Activated naive CD4-positive, alpha-beta T cell treated with anti-CD3 and anti-CD28 coated beads, Interleukin-2, amount 50 U/mL, for 24 hours (primary cell): ENCODE results near the gene CHRNB1.
A peak's percentile ranks its signal among the peaks of the same experiment; 100 is the strongest.
"Not testable (repeated sequence)": the region's sequence is repeated elsewhere in the genome, so short reads cannot be mapped to it uniquely, and the experiment has no call there.

ENCODE experiments used
- H3K27ac Mint-ChIP-seq: one replicate; pipeline ENCODE4 v1.8.0; 2021; ENCODE audit warnings: mild to moderate bottlenecking, mixed read lengths
- H3K27me3 Mint-ChIP-seq: one replicate; pipeline ENCODE4 v1.8.0; 2021; ENCODE audit warnings: mixed read lengths
- H3K36me3 Mint-ChIP-seq: one replicate; pipeline ENCODE4 v1.8.0; 2021; ENCODE audit warnings: mixed read lengths
- H3K4me1 Mint-ChIP-seq: one replicate; pipeline ENCODE4 v1.8.0; 2021; ENCODE audit warnings: mixed read lengths
- H3K4me3 Mint-ChIP-seq: one replicate; pipeline ENCODE4 v1.8.0; 2021; ENCODE audit warnings: mild to moderate bottlenecking, mixed read lengths
- H3K9me3 Mint-ChIP-seq: one replicate; pipeline ENCODE4 v1.8.0; 2021; ENCODE audit warnings: mixed read lengths

The CHRNB1 gene

GRCh38 chr17:7467498-7467897 is 22.6 kb downstream of the CHRNB1 start:
- H3K4me1 Mint-ChIP-seq, result peaks cover 26% of the 10 kb centered on the region
- no peaks in the 10 kb centered on the region for H3K9me3 Mint-ChIP-seq
- no peaks in the 10 kb centered on the region for H3K27me3 Mint-ChIP-seq
- H3K36me3 Mint-ChIP-seq, result no peaks in the 10 kb centered on the region
- no peak overlapping the region for H3K4me3 Mint-ChIP-seq
- H3K27ac Mint-ChIP-seq, result no peak overlapping the region

GRCh38 chr17:7468290-7468689 is 23.4 kb downstream of the CHRNB1 start:
- H3K4me3 Mint-ChIP-seq, result no peak overlapping the region
- no peak overlapping the region for H3K27ac Mint-ChIP-seq
- no peaks in the 10 kb centered on the region for H3K36me3 Mint-ChIP-seq
- H3K4me1 Mint-ChIP-seq, result peaks cover 27% of the 10 kb centered on the region
- H3K9me3 Mint-ChIP-seq, result no peaks in the 10 kb centered on the region
- H3K27me3 Mint-ChIP-seq, result no peaks in the 10 kb centered on the region

DNA sequence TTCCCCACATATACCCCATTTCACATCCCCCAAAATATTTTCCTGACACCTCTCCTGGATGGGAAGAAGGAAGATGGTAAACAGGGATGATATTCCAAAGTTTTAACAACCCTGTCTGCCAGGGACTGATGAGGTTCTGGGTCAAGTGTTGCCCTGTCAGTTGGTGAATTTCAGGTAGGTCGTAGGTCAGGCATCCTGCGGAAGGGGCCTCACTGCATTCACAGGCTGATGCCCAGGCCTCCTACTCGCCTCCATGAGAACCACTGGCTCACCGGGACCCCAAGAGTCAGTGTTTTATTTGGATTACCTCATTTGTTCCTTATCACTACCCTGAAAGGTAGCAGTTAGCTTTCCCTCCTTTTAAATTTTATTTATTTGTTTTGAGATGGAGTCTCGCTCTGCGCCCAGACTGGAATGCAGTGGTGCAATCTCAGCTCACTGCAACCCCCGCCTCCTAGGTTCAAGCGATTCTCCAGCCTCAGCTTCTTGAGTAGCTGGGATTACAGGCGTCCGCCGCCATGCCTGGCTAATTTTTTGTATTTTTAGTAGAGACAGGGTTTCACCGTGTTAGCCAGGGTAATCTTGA is 24.0 kb downstream of the CHRNB1 start:
- Mint-ChIP-seq H3K4me3 (no peak overlapping the region), H3K4me1 (peaks cover 31% of the 10 kb centered on the region), H3K36me3 (no peaks in the 10 kb centered on the region), H3K27ac (no peak overlapping the region), H3K27me3 (no peaks in the 10 kb centered on the region), H3K9me3 (no peaks in the 10 kb centered on the region)

- H3K9me3 Mint-ChIP-seq, H3K27ac Mint-ChIP-seq, H3K36me3 Mint-ChIP-seq, H3K4me3 Mint-ChIP-seq, H3K27me3 Mint-ChIP-seq: not testable (repeated sequence)
- peaks cover 31% of the 10 kb centered on the region for H3K4me1 Mint-ChIP-seq
Observed at GRCh38 chr17:7469843-7470242, 25.0 kb downstream of the CHRNB1 start.

DNA sequence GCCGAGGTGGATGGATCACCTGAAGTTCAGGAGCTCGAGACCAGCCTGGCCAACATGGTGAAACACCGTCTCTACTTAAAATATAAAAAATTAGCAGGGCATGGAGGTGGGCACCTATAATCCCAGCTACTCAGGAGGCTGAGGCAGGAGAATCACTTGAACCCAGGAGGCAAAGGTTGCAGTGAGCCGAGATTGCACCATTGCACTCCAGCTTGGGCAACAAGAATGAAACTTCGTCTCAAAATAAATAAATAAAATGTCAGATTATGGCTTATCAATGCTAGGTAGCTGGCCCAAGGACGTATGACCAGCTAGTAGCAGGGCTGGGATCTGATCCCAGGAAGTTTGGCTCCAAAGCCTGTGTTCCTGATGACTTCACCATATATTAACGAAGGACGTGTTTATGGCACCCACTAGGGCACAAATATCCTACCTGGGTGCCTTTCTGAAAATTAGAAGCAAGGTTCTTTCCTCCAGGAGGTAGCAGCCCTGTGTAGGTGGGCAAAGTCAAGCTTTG is 25.7 kb downstream of the CHRNB1 start:
- H3K27ac Mint-ChIP-seq, result peak overlapping the region; percentile 41
- H3K36me3 Mint-ChIP-seq, H3K4me3 Mint-ChIP-seq, H3K27me3 Mint-ChIP-seq, H3K9me3 Mint-ChIP-seq: not testable (repeated sequence)
- H3K4me1 Mint-ChIP-seq, result peaks cover 31% of the 10 kb centered on the region

GRCh38 chr17:7471729-7472128 is 26.9 kb downstream of the CHRNB1 start:
- H3K4me3 Mint-ChIP-seq, result no peak overlapping the region
- H3K27me3 Mint-ChIP-seq, result no peaks in the 10 kb centered on the region
- H3K9me3 Mint-ChIP-seq, result no peaks in the 10 kb centered on the region
- H3K4me1 Mint-ChIP-seq, result peaks cover 42% of the 10 kb centered on the region
- peak overlapping the region; percentile 33 for H3K27ac Mint-ChIP-seq
- H3K36me3 Mint-ChIP-seq, result no peaks in the 10 kb centered on the region

DNA sequence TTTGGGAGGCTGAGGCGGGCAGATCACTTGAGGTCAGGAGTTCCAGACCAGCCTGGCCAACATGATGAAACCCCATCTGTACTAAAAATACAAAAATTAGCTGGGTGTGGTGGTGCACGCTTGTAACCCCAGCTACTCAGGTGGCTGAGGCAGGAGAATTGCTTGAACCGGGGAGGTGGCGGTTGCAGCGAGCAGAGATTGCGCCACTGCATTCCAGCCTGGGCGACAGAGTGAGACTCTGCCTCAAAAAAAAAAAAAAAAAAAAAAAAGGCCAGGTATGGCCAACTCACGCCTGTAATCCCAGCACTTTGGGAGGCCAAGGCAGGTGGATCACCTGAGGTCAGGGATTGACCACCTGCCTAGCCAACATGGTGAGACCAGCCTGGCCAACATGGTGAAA is 29.9 kb downstream of the CHRNB1 start:
- not testable (repeated sequence) for H3K9me3 Mint-ChIP-seq, H3K27ac Mint-ChIP-seq, H3K27me3 Mint-ChIP-seq, H3K36me3 Mint-ChIP-seq, H3K4me3 Mint-ChIP-seq
- peaks cover 55% of the 10 kb centered on the region for H3K4me1 Mint-ChIP-seq

- Mint-ChIP-seq H3K27ac (peak overlapping the region; percentile 74), H3K4me1 (peaks cover 62% of the 10 kb centered on the region), H3K4me3 (no peak overlapping the region)
Observed at GRCh38 chr17:7475764-7476422, 31.0 kb downstream of the CHRNB1 start.

DNA sequence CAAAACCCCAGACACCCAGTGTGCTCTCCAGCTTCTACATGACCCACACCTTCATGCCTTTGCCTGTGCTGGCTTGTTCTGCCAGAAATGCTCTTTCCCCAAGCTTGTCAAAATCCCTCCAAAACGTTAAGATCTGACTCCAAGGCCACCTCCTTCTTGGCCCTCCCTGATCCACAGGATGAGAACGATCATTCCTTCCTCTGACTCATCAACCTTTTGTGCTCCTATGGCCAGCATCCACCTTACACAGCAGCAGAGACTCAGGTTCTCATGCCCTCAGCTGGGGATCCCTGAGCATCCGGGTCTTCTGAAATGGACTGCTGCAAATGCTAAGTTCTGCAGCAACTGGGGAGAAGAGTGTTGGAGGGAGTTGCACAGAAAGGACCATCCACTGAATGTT is 31.6 kb downstream of the CHRNB1 start:
- Mint-ChIP-seq H3K4me3 (peak overlapping the region; percentile 59), H3K27ac (peak overlapping the region; percentile 74), H3K4me1 (peaks cover 62% of the 10 kb centered on the region), H3K9me3 (no peaks in the 10 kb centered on the region), H3K27me3 (no peaks in the 10 kb centered on the region), H3K36me3 (no peaks in the 10 kb centered on the region)

More at GRCh38 chr17:7475764-7476422, 31.0 kb downstream of the CHRNB1 start:
- Mint-ChIP-seq H3K9me3 (no peaks in the 10 kb centered on the region), H3K27me3 (no peaks in the 10 kb centered on the region), H3K36me3 (no peaks in the 10 kb centered on the region)

GRCh38 chr17:7476951-7477350 is 32.1 kb downstream of the CHRNB1 start:
- Mint-ChIP-seq H3K4me1 (peaks cover 62% of the 10 kb centered on the region), H3K9me3 (no peaks in the 10 kb centered on the region), H3K27me3 (no peaks in the 10 kb centered on the region), H3K27ac (peak overlapping the region; percentile 74), H3K36me3 (no peaks in the 10 kb centered on the region), H3K4me3 (peak overlapping the region; percentile 90)

DNA sequence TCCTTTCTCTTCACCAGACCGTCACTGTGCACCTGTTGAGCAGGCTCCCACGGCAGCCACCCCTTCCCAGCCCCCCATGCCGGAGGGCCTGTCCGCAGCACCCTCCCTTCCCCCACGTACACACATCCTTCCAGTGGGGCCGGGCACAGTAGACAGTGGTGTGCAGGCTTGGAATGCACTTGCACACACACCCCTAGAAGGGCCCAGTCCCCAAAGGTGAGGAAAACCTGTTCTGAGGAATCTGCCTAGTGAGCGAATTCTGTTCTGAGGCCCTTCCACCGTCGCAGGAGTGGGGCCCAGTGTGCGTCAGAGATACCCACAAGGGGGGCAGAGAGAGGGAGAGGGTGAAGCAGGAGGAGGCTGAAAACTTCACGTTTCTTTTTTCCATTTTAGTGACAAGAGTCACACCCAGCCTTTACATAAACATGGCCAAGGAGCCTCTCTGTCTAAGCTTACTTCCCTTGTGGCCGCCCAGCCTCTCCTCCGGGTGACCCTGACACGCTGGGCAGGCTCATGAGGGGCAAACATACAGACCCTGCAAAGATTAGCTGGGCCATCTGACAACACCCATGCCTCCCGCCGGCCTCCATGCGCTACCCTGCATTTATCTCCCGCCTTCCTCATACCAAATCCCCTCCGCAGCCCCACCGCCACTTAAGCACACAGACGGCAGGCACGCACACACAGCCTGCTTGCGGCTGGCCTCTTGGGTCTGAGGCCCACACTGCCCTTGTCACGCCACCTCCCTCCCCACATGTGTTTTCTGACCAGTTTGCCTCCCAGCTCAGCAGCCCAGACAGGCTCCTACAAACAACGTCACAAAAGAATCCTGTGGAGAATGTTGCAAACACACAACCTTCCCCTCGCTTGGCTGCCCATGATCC is 32.8 kb downstream of the CHRNB1 start:
- Mint-ChIP-seq H3K4me3 (peak overlapping the region; percentile 90), H3K9me3 (no peaks in the 10 kb centered on the region), H3K27ac (peak overlapping the region; percentile 90), H3K4me1 (peaks cover 66% of the 10 kb centered on the region), H3K27me3 (no peaks in the 10 kb centered on the region), H3K36me3 (no peaks in the 10 kb centered on the region)

DNA sequence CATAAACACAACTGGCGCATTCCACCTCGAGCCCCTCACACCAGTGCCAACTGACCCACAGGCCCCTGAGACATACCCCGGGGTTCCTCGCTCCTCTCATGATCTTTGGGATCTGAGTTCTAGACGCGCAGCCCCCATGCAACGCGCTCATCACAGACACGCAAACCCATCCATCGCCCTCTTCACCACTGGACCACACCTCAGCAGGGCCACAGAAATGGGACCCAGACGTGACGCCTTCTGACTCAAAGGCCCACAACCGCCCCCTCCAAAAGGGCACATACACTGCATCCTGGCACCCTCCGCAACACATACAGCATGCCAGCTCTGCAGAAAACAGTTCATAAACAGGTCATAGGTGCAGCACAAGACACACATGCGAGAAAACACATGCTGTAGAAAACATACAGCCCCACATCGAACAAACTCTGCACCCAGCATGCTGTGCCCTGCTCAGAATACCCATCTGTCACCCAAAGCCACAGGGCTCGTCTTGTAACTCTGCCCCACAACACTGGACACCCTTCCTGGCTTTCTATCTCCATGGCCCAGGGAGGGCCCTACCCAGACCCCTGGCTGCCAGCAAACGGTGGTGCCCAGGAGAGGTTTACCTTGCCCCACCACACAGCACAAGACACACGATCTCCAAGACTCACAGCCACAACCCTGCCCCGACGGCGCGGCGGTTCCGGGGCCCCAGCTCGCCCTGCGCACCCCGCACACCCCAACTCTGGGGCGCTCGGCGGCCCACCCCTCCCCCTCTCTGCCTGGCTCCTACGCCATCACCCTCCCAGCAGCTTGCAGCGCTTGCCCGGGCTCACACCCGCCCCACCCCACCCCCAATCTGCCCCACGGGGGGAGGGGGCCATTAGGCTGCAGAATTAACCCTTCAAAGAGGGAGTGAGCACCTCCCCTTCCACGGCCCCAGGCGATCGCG is 33.7 kb downstream of the CHRNB1 start:
- H3K9me3 Mint-ChIP-seq, result no peaks in the 10 kb centered on the region
- H3K27ac Mint-ChIP-seq, result peak overlapping the region; percentile 90
- H3K27me3 Mint-ChIP-seq, result no peaks in the 10 kb centered on the region
- no peaks in the 10 kb centered on the region for H3K36me3 Mint-ChIP-seq
- H3K4me3 Mint-ChIP-seq, result peak overlapping the region; percentile 90
- H3K4me1 Mint-ChIP-seq, result peaks cover 70% of the 10 kb centered on the region

DNA sequence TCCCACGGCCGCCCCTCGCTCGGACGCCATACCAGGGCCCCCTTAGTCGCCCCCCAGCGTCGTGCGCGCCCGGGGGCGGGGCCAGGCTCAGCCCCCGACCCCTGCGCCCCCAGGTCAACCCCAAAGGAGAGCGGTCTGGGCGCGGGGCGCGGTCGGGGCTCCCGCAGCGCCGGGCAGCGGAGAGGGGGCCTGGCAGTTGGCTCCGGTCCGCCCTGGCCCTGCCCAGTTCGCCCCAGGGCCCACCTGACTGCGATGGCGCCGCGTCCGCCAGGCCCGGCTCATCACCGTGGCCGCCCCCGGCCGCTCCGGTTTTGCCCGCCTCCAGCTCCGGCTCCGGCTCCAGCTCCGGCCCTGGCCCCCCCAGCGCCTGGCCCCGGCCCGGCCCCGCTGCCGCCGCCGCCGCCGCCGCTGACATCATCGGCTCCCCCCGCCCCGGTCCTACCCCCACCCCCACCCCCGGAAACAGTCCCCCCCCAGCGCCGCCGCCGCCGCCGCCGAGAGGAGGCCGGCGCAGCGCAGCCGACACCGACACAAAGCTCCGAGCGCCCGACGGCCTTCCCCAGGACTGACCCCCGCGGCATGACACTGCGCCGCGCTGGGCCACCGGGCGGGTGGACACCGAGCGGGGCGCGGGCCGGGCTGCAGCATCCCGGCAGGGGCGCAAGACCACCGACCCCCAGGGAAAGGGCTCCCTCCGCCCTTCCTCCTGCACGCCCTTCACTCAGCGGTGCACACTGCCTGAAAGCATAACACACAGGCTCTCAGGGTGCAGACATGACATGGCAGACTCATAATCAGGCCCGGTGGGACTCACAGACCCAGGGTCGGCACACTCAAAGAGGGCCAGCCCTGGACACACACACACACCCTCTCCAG is 34.6 kb downstream of the CHRNB1 start, which contains the start of gene ZBTB4:
Gene ZBTB4 (minus strand): TSS at position 419 of the 876 bp plus-strand sequence. CDS start 12,830 bp downstream, outside the sequence.
- Mint-ChIP-seq H3K9me3 (no peaks in the 10 kb centered on the region), H3K4me3 (peak within 1 kb of the TSS; percentile 92), H3K36me3 (no peaks in the 10 kb centered on the region), H3K27me3 (no peaks in the 10 kb centered on the region), H3K4me1 (peaks cover 71% of the 10 kb centered on the region), H3K27ac (peak within 1 kb of the TSS; percentile 96)

DNA sequence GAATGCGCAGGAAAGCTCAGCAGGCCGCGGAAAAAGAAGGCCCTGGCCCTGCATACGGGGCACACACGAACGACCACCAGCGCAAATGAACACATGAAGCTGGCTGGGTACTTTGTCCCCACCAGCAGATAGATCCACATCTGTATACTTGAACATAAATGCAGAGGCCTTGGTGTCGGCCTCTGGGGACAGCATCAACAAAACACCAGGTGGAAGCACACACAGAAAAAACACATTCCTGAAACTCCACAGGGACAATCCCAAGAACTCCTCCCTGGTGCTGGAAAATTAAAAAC is 35.2 kb downstream of the CHRNB1 start:
- H3K36me3 Mint-ChIP-seq, result peaks cover 3% of the 10 kb centered on the region
- peaks cover 76% of the 10 kb centered on the region for H3K4me1 Mint-ChIP-seq
- H3K9me3 Mint-ChIP-seq, result no peaks in the 10 kb centered on the region
- H3K27ac Mint-ChIP-seq, result peak overlapping the region; percentile 96
- H3K27me3 Mint-ChIP-seq, result no peaks in the 10 kb centered on the region
- H3K4me3 Mint-ChIP-seq, result peak overlapping the region; percentile 92
